ENCODE results near the gene MALSU1.

Gene MALSU1

DNA sequence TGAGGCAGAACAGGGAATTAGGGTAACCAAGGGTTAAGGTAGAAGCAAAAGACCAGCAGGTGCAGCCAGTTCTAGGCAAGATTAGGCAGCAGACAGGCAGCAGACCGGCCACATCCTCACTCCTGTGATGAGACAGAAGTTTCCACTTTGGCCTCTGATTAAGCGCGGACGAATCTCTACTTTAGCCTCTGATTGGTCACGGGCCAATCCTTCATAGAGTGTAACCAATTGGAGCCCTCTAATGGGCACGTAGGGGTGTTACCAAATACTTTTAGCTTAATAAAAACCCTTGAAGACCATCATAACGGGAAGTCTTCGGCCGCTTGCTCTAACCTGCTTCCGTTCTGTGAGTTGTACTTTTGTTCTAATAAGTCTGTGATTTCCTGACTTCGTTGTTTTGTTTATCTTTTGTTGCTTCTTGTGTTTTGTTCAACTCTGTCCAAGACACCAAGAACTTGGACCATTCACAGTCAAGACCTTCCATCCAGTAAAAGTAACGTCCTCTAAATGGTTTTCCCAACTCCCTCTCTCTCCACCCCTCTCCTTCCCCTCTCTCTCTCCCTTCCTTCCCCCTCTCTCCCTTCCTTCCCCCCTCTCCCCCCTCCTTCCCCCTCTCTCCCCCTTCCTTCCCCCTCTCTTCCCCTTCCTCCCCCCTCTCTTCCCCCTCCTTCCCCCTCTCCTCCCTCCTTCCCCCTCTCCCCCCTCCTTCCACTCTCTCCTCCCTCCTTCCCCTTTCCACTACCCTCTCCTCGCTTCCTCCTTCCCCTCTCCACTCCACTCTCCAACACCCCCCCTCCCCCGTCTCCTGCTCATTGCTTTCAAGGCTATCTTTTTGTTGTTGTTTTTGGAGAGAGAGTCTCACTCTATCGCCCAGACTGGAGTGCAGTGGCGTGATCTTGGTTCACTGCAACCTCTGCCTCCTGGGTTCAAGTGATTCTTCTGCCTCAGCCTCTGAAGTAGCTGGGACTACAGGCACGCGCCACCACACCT is 13.2 kb upstream of the MALSU1 start:
- Histone ChIP-seq H3K4me3 (ENCODE audit: low read depth, low read length) (no peak overlapping the region), H3K27me3 (ENCODE audit: control insufficient read depth, insufficient read depth, low read length) (no peaks in the 10 kb centered on the region), H3K36me3 (ENCODE audit: control insufficient read depth, insufficient read depth, low read length) (no peaks in the 10 kb centered on the region), H3K27ac (ENCODE audit: low read depth, low read length) (no peak overlapping the region), H3K9me3 (ENCODE audit: control insufficient read depth, insufficient read depth, low read length) (no peaks in the 10 kb centered on the region), H3K9ac (ENCODE audit: low read depth, low read length) (no peak overlapping the region), H3K4me1 (ENCODE audit: control insufficient read depth, insufficient read depth, low read length) (0 out of 2 replicates have a peak, but pooled peaks cover 6% of the 10 kb centered on the region)

DNA sequence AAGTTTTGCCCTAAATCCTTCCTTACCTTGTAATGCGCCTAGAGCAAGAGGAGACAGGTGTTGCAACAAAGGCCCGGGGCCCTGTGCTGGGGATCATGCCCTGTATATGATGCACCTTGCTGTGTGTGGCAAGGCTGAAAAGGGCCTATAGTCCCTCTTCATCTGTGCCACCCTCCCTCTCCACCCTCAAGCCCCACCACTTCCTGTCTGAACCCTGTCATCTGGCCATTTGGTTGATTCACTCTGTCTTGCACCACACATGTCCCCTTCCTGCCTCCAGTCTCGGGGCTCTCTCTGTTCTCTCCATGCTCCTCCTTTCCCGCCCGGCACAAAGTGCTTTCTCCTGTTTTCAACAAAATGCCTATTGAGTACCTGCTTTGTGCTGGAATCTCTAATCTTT is 11.5 kb upstream of the MALSU1 start:
- no peak overlapping the region for H3K4me3 ChIP-seq (ENCODE audit: low read depth, low read length)
- no peaks in the 10 kb centered on the region for H3K36me3 ChIP-seq (ENCODE audit: control insufficient read depth, insufficient read depth, low read length)
- H3K27me3 ChIP-seq (ENCODE audit: control insufficient read depth, insufficient read depth, low read length), result no peaks in the 10 kb centered on the region
- 0 out of 2 replicates have a peak, but pooled peaks cover 6% of the 10 kb centered on the region for H3K4me1 ChIP-seq (ENCODE audit: control insufficient read depth, insufficient read depth, low read length)
- H3K9ac ChIP-seq (ENCODE audit: low read depth, low read length), result no peak overlapping the region
- H3K9me3 ChIP-seq (ENCODE audit: control insufficient read depth, insufficient read depth, low read length), result no peaks in the 10 kb centered on the region
- peak overlapping the region; percentile 40 for H3K27ac ChIP-seq (ENCODE audit: low read depth, low read length)

DNA sequence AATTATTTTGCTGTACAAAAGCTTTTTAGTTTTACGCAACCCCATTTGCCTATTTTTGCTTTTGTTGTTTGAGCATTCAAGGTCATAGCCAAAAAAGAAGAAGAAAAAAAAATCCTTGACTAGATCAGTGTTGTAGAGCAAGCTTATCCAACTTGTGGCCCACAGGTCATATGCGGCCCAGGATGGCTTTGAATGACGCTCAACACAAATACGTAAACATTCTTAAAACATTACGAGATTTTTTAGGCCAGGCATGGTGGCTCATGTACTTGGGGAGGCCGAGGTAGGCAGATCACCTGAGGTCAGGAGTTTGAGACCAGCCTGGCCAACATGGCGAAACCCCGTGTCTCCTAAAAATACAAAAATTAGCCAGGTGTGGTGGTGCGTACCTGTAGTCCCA is 8.1 kb upstream of the MALSU1 start:
- no peaks in the 10 kb centered on the region for H3K27me3 ChIP-seq (ENCODE audit: control insufficient read depth, insufficient read depth, low read length)
- H3K4me3 ChIP-seq (ENCODE audit: low read depth, low read length), result no peak overlapping the region
- no peaks in the 10 kb centered on the region for H3K36me3 ChIP-seq (ENCODE audit: control insufficient read depth, insufficient read depth, low read length)
- H3K4me1 ChIP-seq (ENCODE audit: control insufficient read depth, insufficient read depth, low read length), result 0 out of 2 replicates have a peak, but pooled peaks cover 6% of the 10 kb centered on the region
- H3K27ac ChIP-seq (ENCODE audit: low read depth, low read length), result no peak overlapping the region
- no peaks in the 10 kb centered on the region for H3K9me3 ChIP-seq (ENCODE audit: control insufficient read depth, insufficient read depth, low read length)
- H3K9ac ChIP-seq (ENCODE audit: low read depth, low read length), result no peak overlapping the region

DNA sequence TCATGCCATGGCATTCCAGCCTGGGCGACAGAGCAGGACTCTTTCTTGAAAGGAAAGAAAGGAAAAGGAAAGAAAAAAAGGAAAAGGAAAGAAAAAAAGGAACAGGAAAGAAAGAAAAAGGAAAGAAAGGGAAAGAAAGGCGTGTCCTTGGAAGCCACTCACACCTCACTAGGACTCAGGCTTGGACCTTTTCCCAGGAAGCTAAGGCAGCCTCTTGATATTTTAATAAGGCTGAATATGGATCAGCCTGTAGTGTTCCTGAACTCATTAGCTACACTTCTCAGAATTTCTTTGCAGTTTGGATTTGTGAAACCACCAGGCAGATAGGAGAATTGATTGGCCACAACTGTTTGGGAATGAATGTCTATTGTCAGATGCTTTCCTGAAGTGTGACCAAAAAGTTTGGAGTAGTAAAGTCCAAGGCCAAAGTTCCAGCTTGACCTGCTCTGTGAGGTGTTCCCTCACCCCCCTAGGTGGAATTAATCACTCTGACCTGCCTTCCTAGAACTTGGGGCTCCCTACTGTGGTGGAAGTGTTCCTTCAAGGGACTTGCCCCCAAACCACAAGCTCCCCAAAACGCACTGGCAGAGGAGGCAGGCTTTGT is 7.1 kb upstream of the MALSU1 start:
- Histone ChIP-seq H3K27me3 (ENCODE audit: control insufficient read depth, insufficient read depth, low read length) (no peaks in the 10 kb centered on the region), H3K9me3 (ENCODE audit: control insufficient read depth, insufficient read depth, low read length) (no peaks in the 10 kb centered on the region), H3K4me1 (ENCODE audit: control insufficient read depth, insufficient read depth, low read length) (0 out of 2 replicates have a peak, but pooled peaks cover 6% of the 10 kb centered on the region), H3K27ac (ENCODE audit: low read depth, low read length) (no peak overlapping the region), H3K4me3 (ENCODE audit: low read depth, low read length) (no peak overlapping the region), H3K9ac (ENCODE audit: low read depth, low read length) (no peak overlapping the region), H3K36me3 (ENCODE audit: control insufficient read depth, insufficient read depth, low read length) (no peaks in the 10 kb centered on the region)

DNA sequence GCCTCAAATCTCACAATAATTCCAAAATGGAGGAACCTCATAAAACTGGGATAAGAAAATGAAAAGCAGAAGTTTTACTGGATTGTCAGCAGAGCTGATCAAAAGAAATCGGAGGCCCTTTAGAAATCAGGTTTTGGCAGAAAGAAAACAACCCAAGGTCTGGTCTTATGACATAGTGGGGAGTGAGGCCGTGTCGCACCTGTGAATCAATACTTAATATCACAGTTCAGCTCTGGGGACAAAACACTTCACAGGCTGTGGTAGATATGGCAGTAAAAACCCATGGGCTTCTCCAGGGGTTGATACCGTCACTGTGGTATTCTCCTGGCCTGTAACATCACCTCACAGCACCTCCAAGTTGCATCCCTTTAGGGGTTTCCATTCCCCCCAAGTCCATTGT is 6.5 kb upstream of the MALSU1 start:
- Histone ChIP-seq H3K27me3 (ENCODE audit: control insufficient read depth, insufficient read depth, low read length) (no peaks in the 10 kb centered on the region), H3K27ac (ENCODE audit: low read depth, low read length) (no peak overlapping the region), H3K9ac (ENCODE audit: low read depth, low read length) (no peak overlapping the region), H3K36me3 (ENCODE audit: control insufficient read depth, insufficient read depth, low read length) (no peaks in the 10 kb centered on the region), H3K4me1 (ENCODE audit: control insufficient read depth, insufficient read depth, low read length) (0 out of 2 replicates have a peak, but pooled peaks cover 5% of the 10 kb centered on the region), H3K4me3 (ENCODE audit: low read depth, low read length) (no peak overlapping the region), H3K9me3 (ENCODE audit: control insufficient read depth, insufficient read depth, low read length) (no peaks in the 10 kb centered on the region)

DNA sequence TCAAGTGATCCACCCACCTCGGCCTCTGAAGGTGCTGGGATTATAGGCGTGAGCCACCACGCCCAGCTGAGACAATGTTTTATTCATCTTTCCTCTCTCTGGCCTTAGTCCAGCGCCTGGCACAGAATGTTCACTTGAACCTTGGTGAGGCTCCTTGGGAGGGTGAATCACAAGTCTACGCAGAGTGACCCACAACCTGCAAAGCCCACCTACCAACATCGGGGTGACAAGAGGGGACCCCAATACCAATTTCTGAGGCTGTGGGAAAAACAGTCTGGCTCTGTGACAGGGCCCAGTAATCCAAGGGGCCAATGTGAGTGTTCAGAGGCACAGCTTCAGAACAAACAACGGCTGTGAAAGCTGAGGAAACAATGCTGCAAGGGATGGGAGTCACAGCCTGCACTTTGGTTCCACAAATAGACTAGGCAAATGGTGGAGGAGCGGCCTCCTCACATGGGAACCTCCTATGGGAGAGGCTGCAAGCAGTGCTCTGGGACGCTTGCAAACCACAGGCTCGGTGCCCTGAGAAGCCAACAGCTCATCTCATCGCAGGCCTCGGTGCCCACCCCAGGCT is 5.6 kb upstream of the MALSU1 start:
- Histone ChIP-seq H3K27ac (ENCODE audit: low read depth, low read length) (no peak overlapping the region), H3K9ac (ENCODE audit: low read depth, low read length) (no peak overlapping the region), H3K36me3 (ENCODE audit: control insufficient read depth, insufficient read depth, low read length) (no peaks in the 10 kb centered on the region), H3K9me3 (ENCODE audit: control insufficient read depth, insufficient read depth, low read length) (no peaks in the 10 kb centered on the region), H3K4me3 (ENCODE audit: low read depth, low read length) (no peak overlapping the region), H3K4me1 (ENCODE audit: control insufficient read depth, insufficient read depth, low read length) (no peaks in the 10 kb centered on the region), H3K27me3 (ENCODE audit: control insufficient read depth, insufficient read depth, low read length) (no peaks in the 10 kb centered on the region)

DNA sequence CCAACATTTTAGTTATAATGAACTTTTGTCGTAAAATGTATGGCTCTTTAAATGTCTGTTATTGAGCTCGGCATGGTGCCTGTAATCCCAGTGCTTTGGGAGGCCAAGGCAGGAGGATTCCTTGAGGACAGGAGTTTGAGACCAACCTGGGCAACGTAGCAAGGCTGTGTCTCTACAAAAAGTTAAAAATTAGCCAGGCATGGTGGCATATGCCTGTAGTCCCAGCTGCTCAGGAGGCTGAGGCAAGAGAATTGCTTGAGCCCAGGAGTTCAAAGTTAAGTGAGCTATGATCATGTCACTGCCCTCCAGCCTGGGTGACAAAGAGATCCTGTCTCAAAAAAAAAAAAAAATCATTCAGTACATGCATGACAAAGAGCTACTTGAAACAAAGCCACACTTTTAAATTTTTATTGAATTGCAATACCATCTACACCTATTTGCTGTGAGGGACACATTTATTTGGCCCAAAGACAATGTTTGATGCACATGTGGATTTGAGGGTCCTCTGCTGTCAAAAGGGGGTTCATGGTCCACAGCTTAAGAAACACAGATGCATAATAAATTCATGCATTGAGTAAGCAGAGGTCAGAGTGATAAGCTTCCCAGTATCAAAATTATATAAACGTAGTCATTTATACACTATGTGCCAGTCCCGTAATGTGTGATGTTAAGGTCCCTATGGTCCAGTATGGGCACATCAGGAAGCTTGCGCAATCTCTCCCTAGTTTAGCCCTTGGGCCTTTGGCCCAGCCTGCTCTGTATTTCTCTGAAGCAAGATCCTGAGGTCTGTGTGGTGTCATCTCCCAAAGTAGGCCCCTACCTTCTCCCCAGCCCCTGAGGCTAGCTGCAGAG is 4.4 kb upstream of the MALSU1 start:
- no peak overlapping the region for H3K27ac ChIP-seq (ENCODE audit: low read depth, low read length)
- no peaks in the 10 kb centered on the region for H3K27me3 ChIP-seq (ENCODE audit: control insufficient read depth, insufficient read depth, low read length)
- H3K4me1 ChIP-seq (ENCODE audit: control insufficient read depth, insufficient read depth, low read length), result 0 out of 2 replicates have a peak, but pooled peaks cover 2% of the 10 kb centered on the region
- no peaks in the 10 kb centered on the region for H3K9me3 ChIP-seq (ENCODE audit: control insufficient read depth, insufficient read depth, low read length)
- no peaks in the 10 kb centered on the region for H3K36me3 ChIP-seq (ENCODE audit: control insufficient read depth, insufficient read depth, low read length)
- no peak overlapping the region for H3K9ac ChIP-seq (ENCODE audit: low read depth, low read length)
- H3K4me3 ChIP-seq (ENCODE audit: low read depth, low read length), result no peak overlapping the region

DNA sequence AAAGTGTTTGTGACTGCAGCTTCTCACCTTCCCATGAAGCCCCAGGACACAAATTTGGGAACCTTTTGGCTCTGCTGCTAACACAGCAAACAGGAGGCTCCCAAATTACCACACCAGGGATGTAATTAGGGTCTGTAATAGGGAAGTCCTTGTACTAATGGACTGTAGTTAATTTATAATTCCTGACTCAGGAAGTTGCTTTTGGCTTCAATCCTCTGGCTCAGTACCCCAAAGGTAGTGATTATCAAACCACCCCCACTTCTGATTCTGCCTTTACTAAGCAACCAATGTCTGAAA is 3.8 kb upstream of the MALSU1 start:
- H3K9ac ChIP-seq (ENCODE audit: low read depth, low read length), result no peak overlapping the region
- no peaks in the 10 kb centered on the region for H3K27me3 ChIP-seq (ENCODE audit: control insufficient read depth, insufficient read depth, low read length)
- no peak overlapping the region for H3K27ac ChIP-seq (ENCODE audit: low read depth, low read length)
- no peaks in the 10 kb centered on the region for H3K9me3 ChIP-seq (ENCODE audit: control insufficient read depth, insufficient read depth, low read length)
- no peaks in the 10 kb centered on the region for H3K36me3 ChIP-seq (ENCODE audit: control insufficient read depth, insufficient read depth, low read length)
- H3K4me1 ChIP-seq (ENCODE audit: control insufficient read depth, insufficient read depth, low read length), result peaks cover 5% of the 10 kb centered on the region
- no peak overlapping the region for H3K4me3 ChIP-seq (ENCODE audit: low read depth, low read length)

DNA sequence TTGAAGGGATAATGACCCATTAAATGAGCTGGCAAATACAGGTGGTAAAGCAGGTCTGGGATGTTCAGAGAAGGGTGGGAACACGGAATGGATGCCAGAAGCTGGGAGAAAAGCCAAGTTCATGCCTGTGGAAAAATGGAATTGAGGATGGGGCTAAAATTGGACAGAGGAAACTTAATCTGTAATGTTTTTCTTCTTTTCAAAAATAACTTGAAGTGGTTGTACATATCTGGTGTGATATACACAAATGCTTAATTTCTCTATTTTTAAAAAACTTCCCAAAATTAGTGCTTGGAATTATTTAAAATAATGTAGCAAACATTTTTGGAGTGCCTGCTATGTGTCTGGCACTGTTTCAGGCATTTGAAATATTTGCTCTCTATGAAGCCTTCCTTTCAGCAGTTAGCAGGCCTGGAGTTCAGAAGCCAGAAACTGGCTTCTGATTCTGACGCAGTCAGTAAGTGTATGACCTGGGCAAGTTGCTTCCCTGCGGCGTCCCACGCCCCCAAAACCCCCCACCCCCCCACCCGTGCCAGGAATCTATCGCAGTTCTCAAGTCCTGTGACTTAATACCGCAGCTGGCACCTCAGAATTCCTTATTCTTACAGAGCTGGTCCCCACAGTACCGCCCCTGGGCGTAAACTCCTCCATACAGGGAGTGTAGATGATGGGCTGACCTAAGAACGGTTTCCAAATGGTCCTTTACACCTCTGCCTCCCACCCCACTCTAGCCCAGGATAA is 828 bp upstream of the MALSU1 start:
- Histone ChIP-seq H3K27me3 (ENCODE audit: control insufficient read depth, insufficient read depth, low read length) (no peaks in the 10 kb centered on the region), H3K27ac (ENCODE audit: low read depth, low read length) (no peak overlapping the region), H3K9ac (ENCODE audit: low read depth, low read length) (no peak overlapping the region), H3K36me3 (ENCODE audit: control insufficient read depth, insufficient read depth, low read length) (peaks cover 17% of the 10 kb centered on the region), H3K4me3 (ENCODE audit: low read depth, low read length) (peak overlapping the region; percentile 95), H3K4me1 (ENCODE audit: control insufficient read depth, insufficient read depth, low read length) (peaks cover 9% of the 10 kb centered on the region), H3K9me3 (ENCODE audit: control insufficient read depth, insufficient read depth, low read length) (no peaks in the 10 kb centered on the region)

DNA sequence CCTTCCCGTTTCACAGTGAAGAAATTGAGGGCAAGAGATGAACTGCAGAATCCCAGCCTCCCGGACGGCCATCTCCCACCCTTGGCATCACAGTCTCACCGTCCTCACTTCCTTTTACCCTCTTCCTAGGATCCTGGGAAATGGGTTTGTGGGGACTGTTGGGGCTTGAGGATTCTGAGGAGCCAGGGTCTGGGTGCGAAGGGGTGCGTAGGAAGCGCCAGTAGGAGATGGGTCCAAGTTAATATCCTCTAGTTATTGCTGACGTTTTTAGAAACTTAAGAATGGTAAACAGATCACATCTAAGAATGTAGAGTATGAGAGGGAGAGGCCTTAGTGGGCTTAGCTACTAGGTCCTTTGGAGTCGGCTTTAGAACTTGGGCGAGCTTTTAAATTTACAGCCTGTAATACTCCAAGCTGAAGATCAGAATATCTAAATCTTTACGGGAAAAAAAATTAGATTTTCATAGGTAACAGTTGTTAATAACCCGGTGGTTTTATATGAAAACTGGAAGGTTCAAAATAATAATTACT is 696 bp downstream of the MALSU1 start:
- peak overlapping the region; percentile 80 for H3K27ac ChIP-seq (ENCODE audit: low read depth, low read length)
- H3K9me3 ChIP-seq (ENCODE audit: control insufficient read depth, insufficient read depth, low read length), result no peaks in the 10 kb centered on the region

More for the DNA sequence above, 696 bp downstream of the MALSU1 start:
- Histone ChIP-seq H3K4me1 (ENCODE audit: control insufficient read depth, insufficient read depth, low read length) (peaks cover 9% of the 10 kb centered on the region), H3K36me3 (ENCODE audit: control insufficient read depth, insufficient read depth, low read length) (peaks cover 23% of the 10 kb centered on the region), H3K27me3 (ENCODE audit: control insufficient read depth, insufficient read depth, low read length) (no peaks in the 10 kb centered on the region), H3K9ac (ENCODE audit: low read depth, low read length) (peak overlapping the region; percentile 82), H3K4me3 (ENCODE audit: low read depth, low read length) (peak overlapping the region; percentile 95)

All from HUES48 (cell line).